Kidney epithelial cell (primary cell): ENCODE results near the gene MXD1. TPM values are rescaled to one million over a fixed set of nuclear protein-coding genes. Genes with fewer than 3 reads are reported as not detected.

Experiments
- DNase-seq: peaks from one replicate; pipeline ENCODE4 v3.0.0-alpha.2; 2010; ENCODE audit warnings: low read depth
- H3K27me3 ChIP-seq: 2 replicates; pipeline ENCODE4 v1.6.0; 2011; ENCODE audit warnings: low read length; ENCODE audit not compliant: control insufficient read depth, insufficient read depth
- H3K36me3 ChIP-seq: 2 replicates; pipeline ENCODE4 v1.5.1; 2011; ENCODE audit warnings: low read length; ENCODE audit not compliant: control insufficient read depth, insufficient read depth
- H3K4me3 ChIP-seq: 2 replicates; pipeline ENCODE4 v1.5.1; 2011; ENCODE audit warnings: low read depth, mild to moderate bottlenecking, control low read depth, low read length
- CTCF ChIP-seq: IDR thresholded peaks from 2 replicates; pipeline ENCODE4 v1.5.1; 2011; ENCODE audit warnings: mild to moderate bottlenecking, moderate library complexity, low read length, control low read depth, inconsistent platforms; ENCODE audit not compliant: insufficient read depth, poor library complexity, severe bottlenecking
- total RNA-seq: library from RNA; depleted of rRNA; stranded (reverse); fragments of >200 nt; gene quantifications from 2 replicates; pipeline ENCODE4 v1.2.3, GENCODE V29; 2015

The MXD1 gene
- total RNA-seq, 1 donor from 2014 or later = 14.4 TPM

- Histone ChIP-seq H3K4me3 (no peak overlapping the region), H3K36me3 (no peaks in the 10 kb centered on the region), H3K27me3 (peaks cover 8% of the 10 kb centered on the region)
- no peak for DNase-seq
- TF ChIP-seq CTCF = no peak
Observed at GRCh38 chr2:69955029-69955428, 40.1 kb downstream of the MXD1 start.

- TF ChIP-seq CTCF = no peak
- Histone ChIP-seq H3K36me3 (no peaks in the 10 kb centered on the region), H3K4me3 (no peak overlapping the region), H3K27me3 (peaks cover 11% of the 10 kb centered on the region)
- no peak for DNase-seq
Observed at GRCh38 chr2:69956475-69956979, 41.6 kb downstream of the MXD1 start.

- DNase-seq = no peak
- TF ChIP-seq CTCF = no peak
Observed at GRCh38 chr2:69957965-69958364, 43.1 kb downstream of the MXD1 start.

DNA sequence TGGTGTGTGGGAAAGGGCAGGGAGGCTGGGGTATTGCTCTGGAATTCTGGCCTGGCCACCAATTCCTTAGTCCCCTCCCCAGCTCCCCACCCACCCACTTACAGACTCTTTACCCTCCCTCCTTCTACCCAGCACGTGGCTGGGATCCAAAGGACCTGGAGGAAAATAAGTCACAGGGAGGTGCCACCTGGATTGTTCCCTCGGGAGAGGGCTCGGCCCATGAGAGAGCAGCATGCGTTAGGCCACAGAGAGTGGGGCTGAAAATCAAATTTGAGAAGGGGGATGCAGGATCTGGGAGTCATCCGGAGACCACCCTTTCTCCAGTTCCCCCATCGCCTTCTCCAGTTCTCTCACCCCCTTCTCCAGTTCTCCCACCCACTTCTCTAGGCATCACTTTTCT is 43.6 kb downstream of the MXD1 start:
- no peak for DNase-seq
- Histone ChIP-seq H3K4me3 (no peak overlapping the region), H3K36me3 (no peaks in the 10 kb centered on the region), H3K27me3 (peaks cover 11% of the 10 kb centered on the region)
- TF ChIP-seq CTCF = no peak

More at GRCh38 chr2:69957965-69958364, 43.1 kb downstream of the MXD1 start:
- H3K4me3 ChIP-seq = no peak overlapping the region
- no peaks in the 10 kb centered on the region for H3K36me3 ChIP-seq
- H3K27me3 ChIP-seq = peaks cover 11% of the 10 kb centered on the region

- DNase-seq = no peak
- H3K4me3 ChIP-seq = no peak overlapping the region
- no peak for TF ChIP-seq CTCF
- H3K27me3 ChIP-seq = peaks cover 11% of the 10 kb centered on the region
- H3K36me3 ChIP-seq = no peaks in the 10 kb centered on the region
Observed at GRCh38 chr2:69959425-69959824, 44.5 kb downstream of the MXD1 start.

- no peak for DNase-seq
- TF ChIP-seq CTCF = no peak
Observed at GRCh38 chr2:69960821-69961220, 45.9 kb downstream of the MXD1 start.

More at GRCh38 chr2:69960821-69961220, 45.9 kb downstream of the MXD1 start:
- Histone ChIP-seq H3K36me3 (no peaks in the 10 kb centered on the region), H3K27me3 (peaks cover 8% of the 10 kb centered on the region), H3K4me3 (no peak overlapping the region)
